AG04450 (cell line): ENCODE measurements around the gene LOX. TPM values are rescaled to one million over a fixed set of nuclear protein-coding genes. Genes with fewer than 3 reads are reported as not detected.

ENCODE experiments used
- CTCF ChIA-PET: fragments of 300-600, 350-600 bp; formaldehyde crosslinking; extraction: SDS; loops from one replicate; lab custom pipeline; 2022; ENCODE audit warnings: antibody characterized with exemption, inconsistent platforms; lab: Charles Lee
- POLR2A ChIA-PET: fragments of 350-600 bp; formaldehyde crosslinking; extraction: SDS; loops from one replicate; lab custom pipeline; 2021; ENCODE audit warnings: antibody characterized with exemption, inconsistent platforms; lab: Yijun Ruan, JAX
- DNase-seq: peaks from one replicate; pipeline ENCODE4 v3.0.0-alpha.2; 2011; ENCODE audit warnings: low read depth, low spot score
- H3K27ac ChIP-seq: one replicate; pipeline ENCODE4 v1.5.1; 2012; ENCODE audit warnings: low read depth, low read length, control low read depth
- H3K27me3 ChIP-seq: one replicate; pipeline ENCODE4 v1.6.0; 2012; ENCODE audit warnings: low read length; ENCODE audit not compliant: control insufficient read depth, insufficient read depth
- H3K4me3 ChIP-seq: 2 replicates; pipeline ENCODE4 v1.5.1; 2011; ENCODE audit warnings: mild to moderate bottlenecking, low read depth, low read length, control low read depth
- H3K9me3 ChIP-seq: 2 replicates; pipeline ENCODE4 v1.5.1; 2012; ENCODE audit warnings: low read length; ENCODE audit not compliant: control insufficient read depth, insufficient read depth
- CTCF ChIP-seq: IDR thresholded peaks from 2 replicates; pipeline ENCODE4 v1.5.1; 2011; ENCODE audit warnings: low read depth, low read length, control low read depth, inconsistent platforms
- polyA plus RNA-seq: library from polyadenylated mRNA; depleted of rRNA; stranded (reverse); fragments of >200 nt; gene quantifications from 2 replicates; pipeline ENCODE4 v1.2.3, GENCODE V29; 2011

The LOX gene
- polyA plus RNA-seq, 1 experiment: 228 TPM

- H3K9me3 ChIP-seq: no peaks in the 10 kb centered on the region
- H3K27me3 ChIP-seq: no peaks in the 10 kb centered on the region
- TF ChIP-seq CTCF: no peak
- no peak overlapping the region for H3K4me3 ChIP-seq
- ChIA-PET CTCF (interaction anchor here (1.2 to 5.4 kb wide), 4 partner anchors 14 to 94 kb away, joined by 3 to 48 read pairs (median 6); partner anchors contain the start of gene LOX), POLR2A (interaction anchor here (0.6 kb wide), 1 partner anchor 10 kb away, joined by 3 read pairs; no protein-coding TSS in a partner anchor)
- DNase-seq: no peak
- no peak overlapping the region for H3K27ac ChIP-seq
Measured at GRCh38 chr5:122062205-122062604, 15.9 kb downstream of the LOX start.

DNA sequence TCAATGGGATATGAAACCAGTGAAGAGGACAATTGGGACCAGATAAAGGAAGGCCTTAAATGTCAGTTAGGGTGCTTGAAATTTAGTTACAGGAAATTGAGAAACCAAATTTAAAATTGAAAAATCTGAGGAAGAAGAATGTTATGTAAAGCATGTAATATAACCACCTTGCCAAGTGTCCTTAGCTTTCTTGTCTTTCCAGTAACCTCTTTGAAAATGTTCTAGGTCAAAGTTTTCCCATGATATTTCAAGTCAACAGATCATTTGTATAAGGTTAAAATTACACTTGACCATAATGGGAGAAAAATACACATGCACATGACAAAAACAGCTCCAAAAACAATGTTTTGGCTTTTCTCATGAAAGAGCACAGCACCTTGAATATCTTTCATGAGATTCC is 21.1 kb downstream of the LOX start:
- no peak overlapping the region for H3K27ac ChIP-seq
- CTCF ChIA-PET: interaction anchor here (2.2 kb wide), 1 partner anchor 19 kb away, joined by 11 read pairs; no protein-coding TSS in a partner anchor
- DNase-seq: no peak
- no peaks in the 10 kb centered on the region for H3K27me3 ChIP-seq
- POLR2A ChIA-PET: no interaction called here
- no peaks in the 10 kb centered on the region for H3K9me3 ChIP-seq
- TF ChIP-seq CTCF: no peak
- H3K4me3 ChIP-seq: no peak overlapping the region

- Histone ChIP-seq H3K9me3 (no peaks in the 10 kb centered on the region), H3K27ac (no peak overlapping the region), H3K4me3 (no peak overlapping the region), H3K27me3 (no peaks in the 10 kb centered on the region)
- no peak for DNase-seq
- ChIA-PET CTCF (interaction anchor here (1.6 kb wide), 1 partner anchor 38 kb away, joined by 3 read pairs; no protein-coding TSS in a partner anchor), POLR2A (interaction anchor here (0.8 kb wide), 1 partner anchor 72 kb away, joined by 3 read pairs; no protein-coding TSS in a partner anchor)
- TF ChIP-seq CTCF: no peak
Measured at GRCh38 chr5:122054266-122054665, 23.8 kb downstream of the LOX start.

GRCh38 chr5:122053181-122054109 is 24.6 kb downstream of the LOX start:
- no peak for TF ChIP-seq CTCF
- no peak for DNase-seq
- no peak overlapping the region for H3K4me3 ChIP-seq
- H3K9me3 ChIP-seq: no peaks in the 10 kb centered on the region
- H3K27ac ChIP-seq: no peak overlapping the region
- POLR2A ChIA-PET: interaction anchor here (0.8 kb wide), 1 partner anchor 73 kb away, joined by 3 read pairs; no protein-coding TSS in a partner anchor
- CTCF ChIA-PET: interaction anchor here (0.7 to 1.6 kb wide), 3 partner anchors 11 to 103 kb away, joined by 3 read pairs; no protein-coding TSS in a partner anchor
- no peaks in the 10 kb centered on the region for H3K27me3 ChIP-seq

DNA sequence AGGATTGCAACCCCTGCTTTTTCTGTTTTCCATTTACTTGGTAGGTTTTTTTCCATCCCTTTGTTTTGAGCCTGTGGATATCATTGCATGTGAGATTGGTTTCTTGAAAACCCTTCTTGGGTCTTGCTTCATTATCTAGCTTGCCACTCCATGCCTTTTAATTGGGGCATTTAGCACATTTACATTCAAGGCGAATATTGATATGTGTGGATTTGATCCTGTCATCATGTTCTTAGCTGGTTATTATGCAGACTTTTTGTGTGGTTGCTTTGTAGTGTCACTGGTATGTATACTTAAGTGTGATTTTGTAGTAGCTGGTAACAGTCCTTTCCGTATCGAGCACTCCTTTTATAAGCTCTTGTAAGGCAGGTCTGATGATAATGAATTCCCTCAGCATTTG is 26.5 kb downstream of the LOX start:
- DNase-seq: no peak
- Histone ChIP-seq H3K9me3 (no peaks in the 10 kb centered on the region), H3K4me3 (no peak overlapping the region), H3K27ac (no peak overlapping the region), H3K27me3 (no peaks in the 10 kb centered on the region)
- TF ChIP-seq CTCF: no peak
- ChIA-PET POLR2A (no interaction called here), CTCF (no interaction called here)
